Activated CD8-positive, alpha-beta T cell treated with anti-CD3 and anti-CD28 coated beads for 36 hours (primary cell): Measurements from ENCODE around the gene TMTC3. TPM values are rescaled to one million over a fixed set of nuclear protein-coding genes. Genes with fewer than 3 reads are reported as not detected.
A peak's percentile ranks its signal among the peaks of the same experiment; 100 is the strongest.

Experiments
- ATAC-seq: fragments of 200-7000 bp; cut with Tn5 transposase; one replicate; pipeline ENCODE4 v1.10.0; 2021; ENCODE audit warnings: mild to moderate bottlenecking, moderate library complexity
- CTCF ChIA-PET: fragments of 350-600 bp; sonication (Branson Sonifier 250); formaldehyde crosslinking; loops from one replicate; lab custom pipeline; 2021; ENCODE audit warnings: antibody characterized with exemption; lab: Charles Lee
- POLR2A ChIA-PET: fragments of 350-600 bp; sonication (Branson Sonifier 250); formaldehyde crosslinking; loops from one replicate; lab custom pipeline; 2021; ENCODE audit warnings: antibody characterized with exemption; lab: Charles Lee
- DNase-seq: peaks from one replicate; pipeline ENCODE4 v3.0.0-alpha.2; 2020
- H3K27ac Mint-ChIP-seq: one replicate; pipeline ENCODE4 v1.8.0; 2021; ENCODE audit warnings: mild to moderate bottlenecking, mixed read lengths
- H3K27me3 Mint-ChIP-seq: one replicate; pipeline ENCODE4 v1.8.0; 2021; ENCODE audit warnings: mixed read lengths
- H3K36me3 Mint-ChIP-seq: one replicate; pipeline ENCODE4 v1.8.0; 2021; ENCODE audit warnings: low read depth, mixed read lengths
- H3K4me1 Mint-ChIP-seq: one replicate; pipeline ENCODE4 v1.8.0; 2021; ENCODE audit warnings: low read depth, mixed read lengths
- H3K4me3 Mint-ChIP-seq: one replicate; pipeline ENCODE4 v1.8.0; 2021; ENCODE audit warnings: mild to moderate bottlenecking, moderate library complexity, mixed read lengths
- H3K9me3 Mint-ChIP-seq: one replicate; pipeline ENCODE4 v1.8.0; 2021; ENCODE audit warnings: mixed read lengths
- CTCF ChIP-seq: fragments of 200-600 bp; IDR thresholded peaks from one replicate; pipeline ENCODE4 v1.8.0; 2022; ENCODE audit warnings: antibody characterized with exemption, mild to moderate bottlenecking
- intact Hi-C: fragments of 100-400 bp; cut with micrococcal nuclease; formaldehyde crosslinking; loops from one replicate; pipeline ENCODE4 v1.10.0; 2022
- total RNA-seq, 2 experiments: library from RNA; stranded (reverse); gene quantifications; one replicate each; pipeline ENCODE4 v1.2.3, GENCODE V29; 2021

TMTC3 gene
- total RNA-seq, 2 experiments from 2014 or later: 4.7 to 5.0 TPM

DNA sequence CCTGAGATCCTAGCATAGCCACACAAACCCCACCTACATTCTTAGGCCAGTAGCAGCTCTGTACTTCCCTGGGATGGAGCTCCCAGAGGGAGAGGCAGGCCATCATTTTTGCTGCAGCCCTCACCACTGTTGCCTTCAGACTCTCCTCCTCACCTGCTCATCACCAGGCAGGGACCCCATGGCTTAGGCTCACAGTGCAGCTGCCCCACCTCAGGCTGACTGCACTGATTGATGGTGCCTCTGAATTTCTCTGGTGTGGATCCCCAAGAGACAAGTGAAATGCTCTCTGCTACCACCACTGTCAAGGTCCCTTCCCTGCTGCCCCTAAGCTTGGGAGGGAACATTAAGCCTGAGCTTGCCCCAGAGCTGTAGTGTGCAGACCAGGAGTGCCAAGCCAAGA lies 76.2 kb downstream of the TMTC3 start:
- peaks cover 21% of the 10 kb centered on the region for H3K9me3 Mint-ChIP-seq
- H3K4me3 Mint-ChIP-seq: no peak overlapping the region
- no peak overlapping the region for H3K27ac Mint-ChIP-seq
- no peak for DNase-seq
- TF ChIP-seq CTCF: no peak
- no peaks in the 10 kb centered on the region for H3K36me3 Mint-ChIP-seq
- H3K27me3 Mint-ChIP-seq: no peaks in the 10 kb centered on the region
- intact Hi-C loops: no loop called here
- ChIA-PET CTCF (no interaction called here), POLR2A (no interaction called here)
- ATAC-seq: no peak
- H3K4me1 Mint-ChIP-seq: no peaks in the 10 kb centered on the region

DNA sequence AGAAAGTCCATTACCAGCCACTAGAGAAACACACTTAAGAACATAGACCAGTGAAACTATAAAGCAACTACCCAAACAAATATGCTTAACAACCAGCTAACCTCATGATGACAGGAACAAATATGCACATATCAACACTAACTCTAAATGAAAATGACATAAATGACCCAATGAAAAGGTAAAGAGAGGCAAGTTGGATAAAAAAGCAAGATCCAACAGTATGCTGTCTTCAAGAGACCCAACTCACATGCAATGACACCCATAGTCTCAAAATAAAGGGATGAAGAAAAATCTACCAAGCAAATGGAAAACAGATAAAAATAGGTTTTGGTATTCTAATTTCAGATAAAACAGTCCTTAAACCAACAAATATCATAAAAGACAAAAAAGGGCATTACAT lies 77.8 kb downstream of the TMTC3 start:
- no peak overlapping the region for H3K27ac Mint-ChIP-seq
- POLR2A ChIA-PET: interaction anchor here (1.2 kb wide), 1 partner anchor 11 kb away, joined by 5 read pairs; no protein-coding TSS in a partner anchor
- H3K4me3 Mint-ChIP-seq: no peak overlapping the region
- H3K4me1 Mint-ChIP-seq: no peaks in the 10 kb centered on the region
- no peak for DNase-seq
- H3K27me3 Mint-ChIP-seq: no peaks in the 10 kb centered on the region
- CTCF ChIA-PET: no interaction called here
- no peaks in the 10 kb centered on the region for H3K36me3 Mint-ChIP-seq
- H3K9me3 Mint-ChIP-seq: peaks cover 18% of the 10 kb centered on the region
- no peak for TF ChIP-seq CTCF
- intact Hi-C loops: no loop called here
- no peak for ATAC-seq

- ChIA-PET CTCF (no interaction called here), POLR2A (no interaction called here)
- Mint-ChIP-seq H3K4me1 (peaks cover 7% of the 10 kb centered on the region), H3K27me3 (no peaks in the 10 kb centered on the region), H3K27ac (no peak overlapping the region), H3K4me3 (no peak overlapping the region), H3K9me3 (peaks cover 18% of the 10 kb centered on the region), H3K36me3 (no peaks in the 10 kb centered on the region)
- intact Hi-C loops: no loop called here
- DNase-seq (no peak), ATAC-seq (no peak)
- no peak for TF ChIP-seq CTCF
Measured at GRCh38 chr12:88223519-88223918, 81.4 kb downstream of the TMTC3 start.

DNA sequence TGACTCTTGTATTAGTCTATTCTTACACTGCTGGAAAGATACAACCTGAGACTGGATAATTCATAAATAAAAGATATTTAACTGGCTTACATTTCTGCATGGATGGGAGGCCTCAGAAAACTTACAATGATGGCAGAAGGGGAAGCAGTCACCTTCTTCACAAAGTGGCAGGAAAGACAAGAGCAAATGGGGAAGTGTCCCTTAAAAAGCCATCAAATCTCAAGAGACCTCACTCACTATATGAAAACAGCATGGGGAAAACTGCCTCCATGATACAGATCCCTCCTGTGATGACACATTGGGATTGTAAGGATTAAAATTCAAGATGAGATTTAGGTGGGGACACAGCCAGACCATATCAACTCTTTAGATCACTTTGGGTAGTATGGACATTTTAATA lies 83.7 kb downstream of the TMTC3 start:
- no peak for TF ChIP-seq CTCF
- DNase-seq (no peak), ATAC-seq (no peak)
- CTCF ChIA-PET: no interaction called here
- POLR2A ChIA-PET: no interaction called here
- no peak overlapping the region for H3K27ac Mint-ChIP-seq
- intact Hi-C loops: no loop called here
- H3K36me3 Mint-ChIP-seq: no peaks in the 10 kb centered on the region
- H3K4me3 Mint-ChIP-seq: no peak overlapping the region
- H3K27me3 Mint-ChIP-seq: no peaks in the 10 kb centered on the region
- peaks cover 8% of the 10 kb centered on the region for H3K9me3 Mint-ChIP-seq
- peaks cover 7% of the 10 kb centered on the region for H3K4me1 Mint-ChIP-seq

DNA sequence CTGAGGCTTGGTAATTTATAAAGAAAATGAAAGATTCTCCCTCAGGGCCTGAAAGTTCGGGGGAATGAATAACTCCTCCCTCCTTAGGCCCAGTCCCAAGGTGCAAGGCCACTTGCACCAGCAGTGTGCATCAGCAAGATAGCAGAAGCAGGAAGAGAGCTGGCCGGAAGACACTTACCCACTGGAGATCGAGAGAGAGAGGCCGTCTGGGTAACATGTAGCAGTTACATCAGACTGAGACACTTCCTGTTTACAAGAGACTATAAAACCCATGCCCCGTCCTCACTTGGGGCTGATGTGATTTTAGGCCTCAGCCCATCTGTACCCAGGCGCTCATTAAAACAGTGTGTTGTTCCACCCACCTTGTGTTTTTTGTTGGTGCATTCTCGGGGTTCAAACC lies 85.2 kb downstream of the TMTC3 start:
- TF ChIP-seq CTCF: no peak
- ChIA-PET POLR2A (no interaction called here), CTCF (no interaction called here)
- DNase-seq (peak; percentile 6), ATAC-seq (peak; percentile 13)
- peaks cover 7% of the 10 kb centered on the region for H3K4me1 Mint-ChIP-seq
- no peaks in the 10 kb centered on the region for H3K9me3 Mint-ChIP-seq
- intact Hi-C loops: no loop called here
- H3K36me3 Mint-ChIP-seq: no peaks in the 10 kb centered on the region
- H3K27me3 Mint-ChIP-seq: no peaks in the 10 kb centered on the region
- H3K4me3 Mint-ChIP-seq: no peak overlapping the region
- peak overlapping the region; percentile 64 for H3K27ac Mint-ChIP-seq
